Stimulated activated effector memory CD8-positive, alpha-beta T cell treated with anti-CD3 and anti-CD28 coated beads, Interleukin-12 subunit alpha, Interleukin-12 subunit beta, amount 100 ng/mL, for 72 hours (primary cell): ENCODE measurements around the gene BMPR1B.
A peak's percentile ranks its signal among the peaks of the same experiment; 100 is the strongest.

ENCODE experiments used
- ATAC-seq: fragments of 150-1000 bp; cut with Tn5 transposase; 2 replicates; pipeline ENCODE4 v1.10.0; 2021
- DNase-seq, 2 donors: peaks; one replicate each; pipeline ENCODE4 v3.0.0; 2021 to 2022; ENCODE audit warnings: low spot score in 2 of 2
- H3K27ac Mint-ChIP-seq: one replicate; pipeline ENCODE4 v1.8.0; 2022; ENCODE audit warnings: mild to moderate bottlenecking, mixed read lengths
- H3K36me3 Mint-ChIP-seq: one replicate; pipeline ENCODE4 v1.8.0; 2022; ENCODE audit warnings: mild to moderate bottlenecking, mixed read lengths
- H3K4me1 Mint-ChIP-seq: one replicate; pipeline ENCODE4 v1.8.0; 2022; ENCODE audit warnings: mixed read lengths
- H3K4me3 Mint-ChIP-seq: one replicate; pipeline ENCODE4 v1.8.0; 2022; ENCODE audit warnings: mild to moderate bottlenecking, mixed read lengths
- H3K9me3 Mint-ChIP-seq: one replicate; pipeline ENCODE4 v1.8.0; 2022; ENCODE audit warnings: mixed read lengths

BMPR1B gene

DNA sequence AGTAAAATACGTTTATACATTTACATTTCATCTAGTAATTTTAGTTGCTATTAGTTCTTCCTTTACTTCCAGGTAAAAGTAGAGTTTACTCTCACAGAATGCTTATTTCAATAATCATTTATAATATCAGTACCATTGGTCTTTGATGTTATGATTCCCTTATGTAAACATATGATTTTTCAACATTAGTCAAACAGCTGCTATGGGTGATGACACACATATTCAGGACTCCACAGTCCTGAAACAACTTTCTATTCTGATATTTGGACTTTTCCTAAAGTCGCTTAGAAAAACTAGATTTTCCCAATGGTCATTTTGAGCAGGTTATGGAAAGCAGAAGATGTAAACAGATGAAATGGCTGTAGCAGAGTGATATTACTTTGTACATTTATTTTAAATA is 421.2 kb downstream of the BMPR1B start:
- Mint-ChIP-seq H3K4me3 (no peak overlapping the region), H3K9me3 (no peaks in the 10 kb centered on the region), H3K27ac (no peak overlapping the region), H3K4me1 (no peaks in the 10 kb centered on the region), H3K36me3 (no peaks in the 10 kb centered on the region)
- DNase-seq (no peak), ATAC-seq (no peak)

DNA sequence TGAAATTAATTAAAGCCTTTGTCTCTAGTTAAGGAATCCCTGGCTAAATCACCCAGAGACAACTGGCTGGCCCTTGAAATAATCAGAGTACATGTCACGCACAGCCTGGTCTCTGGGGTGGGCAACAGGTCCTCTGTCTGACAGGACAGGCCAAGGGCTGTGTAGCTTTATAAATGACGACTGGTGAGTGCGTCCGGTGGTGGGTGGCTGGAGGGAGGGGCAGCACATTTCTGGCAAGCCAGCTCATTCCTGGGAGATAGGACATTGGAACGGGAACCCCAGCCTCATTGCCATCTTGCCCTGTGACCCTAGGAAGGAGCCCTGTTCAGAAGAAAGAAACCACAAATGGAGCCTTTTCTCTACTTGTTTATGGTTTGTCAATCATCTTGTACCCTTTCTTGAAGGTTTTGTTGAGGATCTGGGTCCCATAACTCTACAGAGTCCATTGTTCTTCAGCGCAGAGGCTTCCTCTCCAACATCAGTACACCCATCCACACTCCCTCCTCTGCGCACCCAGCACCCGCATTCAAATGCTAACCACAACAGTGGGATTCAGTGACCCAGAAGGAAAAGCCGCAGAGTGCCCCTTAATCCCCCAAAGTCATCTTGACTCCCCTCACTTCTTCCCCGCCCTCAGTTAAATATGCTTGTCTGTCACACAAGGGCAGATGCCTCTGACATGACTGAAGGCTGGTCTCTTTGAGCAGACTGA is 422.9 kb downstream of the BMPR1B start:
- no peak for ATAC-seq
- H3K27ac Mint-ChIP-seq = no peak overlapping the region
- no peak overlapping the region for H3K4me3 Mint-ChIP-seq
- H3K36me3 Mint-ChIP-seq = no peaks in the 10 kb centered on the region
- DNase-seq = no peak
- H3K4me1 Mint-ChIP-seq = no peaks in the 10 kb centered on the region
- H3K9me3 Mint-ChIP-seq = no peaks in the 10 kb centered on the region

DNA sequence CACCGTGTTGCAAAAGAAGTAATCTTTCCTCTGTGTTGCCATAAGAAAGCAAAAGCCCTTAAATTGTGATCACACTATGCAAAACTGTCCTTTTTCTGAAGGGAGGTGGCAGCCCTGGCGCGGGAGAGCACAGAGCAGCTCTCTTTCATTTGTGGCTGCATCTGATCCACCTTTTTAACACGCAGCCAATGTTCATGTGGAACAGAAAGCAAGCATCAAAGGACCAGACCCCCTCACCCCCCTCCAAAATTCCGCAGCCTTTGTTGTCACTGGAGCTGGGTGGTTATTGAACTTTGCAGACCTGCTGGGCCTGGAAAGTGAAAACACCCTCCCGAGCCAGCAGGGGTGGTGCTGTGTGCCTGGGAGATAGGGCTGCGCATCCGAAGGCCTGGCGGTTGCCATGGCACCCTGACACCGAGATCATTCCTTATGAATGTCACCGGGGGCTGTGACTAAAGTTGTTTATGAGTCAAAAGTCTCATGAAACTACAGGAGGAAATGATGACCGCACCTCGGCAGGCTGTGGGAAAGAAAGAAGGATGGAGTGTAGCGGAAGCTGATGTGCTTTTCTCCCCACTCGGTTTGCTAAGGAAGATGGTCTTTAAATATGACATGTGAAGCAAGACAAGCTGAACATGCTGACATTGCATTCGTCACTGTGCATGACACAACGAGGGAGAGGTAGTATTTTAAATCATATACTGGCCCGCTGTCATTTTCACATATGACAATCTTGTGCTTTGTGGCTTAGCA is 423.7 kb downstream of the BMPR1B start:
- Mint-ChIP-seq H3K9me3 (no peaks in the 10 kb centered on the region), H3K27ac (no peak overlapping the region), H3K4me1 (no peaks in the 10 kb centered on the region), H3K36me3 (no peaks in the 10 kb centered on the region), H3K4me3 (no peak overlapping the region)
- peak; percentile 75 for ATAC-seq
- DNase-seq = peak in 1 of 2 donors; percentile 41

DNA sequence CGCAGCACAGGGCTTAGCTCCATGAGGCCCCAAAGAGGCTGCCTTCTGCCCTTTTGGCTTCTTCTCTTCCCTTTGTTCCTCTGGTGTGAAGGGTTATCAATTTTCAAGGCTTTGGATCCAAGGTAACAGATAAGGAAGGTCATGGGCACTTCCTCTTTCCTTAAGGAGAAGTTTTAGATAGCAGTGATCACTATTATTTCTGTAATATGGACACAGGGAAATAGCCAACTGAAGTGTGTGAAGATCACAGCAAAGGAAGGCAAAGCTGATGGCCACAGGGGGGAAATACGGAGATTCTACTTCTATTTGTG is 424.2 kb downstream of the BMPR1B start:
- H3K9me3 Mint-ChIP-seq = no peaks in the 10 kb centered on the region
- no peak overlapping the region for H3K4me3 Mint-ChIP-seq
- no peaks in the 10 kb centered on the region for H3K4me1 Mint-ChIP-seq
- no peak overlapping the region for H3K27ac Mint-ChIP-seq
- no peak for DNase-seq
- no peak for ATAC-seq
- no peaks in the 10 kb centered on the region for H3K36me3 Mint-ChIP-seq

DNA sequence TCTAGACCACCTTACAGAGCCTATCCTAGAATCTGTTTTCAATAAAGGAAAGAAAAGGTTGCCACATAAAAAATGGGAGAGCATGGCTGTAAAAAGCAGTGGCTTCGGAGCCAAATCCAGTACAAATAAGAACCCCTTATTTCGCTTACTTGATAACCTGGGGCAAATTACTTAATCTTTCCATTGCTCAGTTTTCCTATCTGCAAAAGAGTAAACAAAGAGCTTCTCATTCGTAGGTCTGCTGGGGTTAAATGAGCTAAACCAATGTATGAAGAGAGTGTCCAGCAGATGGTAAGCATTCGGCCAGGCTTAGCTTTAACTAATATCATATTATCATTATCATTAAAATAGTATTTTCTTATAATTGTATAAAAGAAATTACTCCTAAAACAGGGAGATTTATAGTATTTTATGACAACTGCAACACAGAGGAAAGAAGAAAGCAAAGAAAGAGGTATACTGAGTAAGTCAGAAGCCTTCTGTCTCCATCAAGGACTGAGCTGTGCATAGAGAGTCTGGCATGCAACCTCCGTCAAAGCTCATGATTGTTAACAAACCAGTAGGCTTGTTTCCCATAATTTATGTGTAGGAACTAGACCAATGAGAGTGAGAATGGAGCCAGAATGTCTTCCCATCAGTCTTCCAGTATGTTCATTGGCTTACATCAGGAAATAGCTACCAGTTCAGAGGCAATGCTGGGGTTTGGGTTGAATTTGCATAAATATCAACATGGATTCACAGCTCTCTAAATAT is 426.1 kb downstream of the BMPR1B start:
- H3K36me3 Mint-ChIP-seq = no peaks in the 10 kb centered on the region
- H3K27ac Mint-ChIP-seq = no peak overlapping the region
- no peaks in the 10 kb centered on the region for H3K4me1 Mint-ChIP-seq
- no peak for ATAC-seq
- no peak for DNase-seq
- H3K9me3 Mint-ChIP-seq = no peaks in the 10 kb centered on the region
- no peak overlapping the region for H3K4me3 Mint-ChIP-seq

DNA sequence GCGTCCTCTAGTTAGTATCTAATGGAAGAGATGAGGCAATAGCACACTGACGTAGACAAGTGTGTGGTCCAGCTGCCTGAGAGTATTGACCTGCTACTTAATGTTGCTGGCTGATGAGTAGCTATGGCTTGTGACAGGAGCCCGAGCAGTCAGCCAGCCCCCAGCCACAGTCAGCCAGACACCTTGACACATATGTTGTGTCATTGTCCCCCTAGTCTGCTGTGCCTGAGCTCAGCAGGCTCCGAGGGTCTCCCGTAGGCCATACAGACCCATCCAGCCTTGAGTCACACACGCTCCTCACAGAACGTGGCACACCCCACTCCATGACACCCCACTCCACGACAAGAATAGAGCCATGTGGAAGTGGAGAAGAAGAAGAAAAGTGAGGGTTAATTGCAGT is 428.9 kb downstream of the BMPR1B start:
- Mint-ChIP-seq H3K27ac (no peak overlapping the region), H3K9me3 (no peaks in the 10 kb centered on the region), H3K36me3 (no peaks in the 10 kb centered on the region), H3K4me3 (no peak overlapping the region), H3K4me1 (no peaks in the 10 kb centered on the region)
- peak; percentile 46 for ATAC-seq
- DNase-seq = no peak

DNA sequence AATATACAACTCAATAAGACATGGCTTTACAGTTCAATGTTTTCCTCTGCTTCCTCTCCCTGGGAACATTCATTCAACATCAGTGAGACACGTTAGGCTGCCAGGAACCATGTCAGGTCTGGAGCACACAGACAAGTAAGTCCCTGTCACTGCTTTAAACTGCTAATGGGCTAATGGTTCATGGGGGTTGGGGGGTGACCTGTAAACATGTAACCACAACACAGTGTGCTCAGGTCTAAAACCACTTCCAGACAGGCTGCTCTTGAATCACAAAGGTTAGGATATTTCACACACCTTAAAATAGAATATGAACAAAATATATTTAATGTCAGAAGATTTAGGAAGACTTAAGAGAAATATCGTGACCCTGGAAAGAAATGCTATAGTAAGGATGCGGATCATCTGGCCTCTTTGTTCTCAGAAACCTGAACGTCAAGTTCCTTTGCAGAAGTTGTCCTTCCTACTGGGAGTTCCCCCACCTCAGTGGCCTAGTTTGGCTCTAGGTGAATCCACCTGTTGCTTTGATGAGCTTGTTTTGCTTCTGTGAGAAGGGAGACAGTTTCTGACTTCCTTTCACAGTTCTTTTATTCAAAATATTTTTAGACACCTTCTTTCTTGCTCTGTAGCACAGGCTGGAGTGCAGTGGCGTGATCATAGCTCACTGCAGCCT is 431.1 kb downstream of the BMPR1B start:
- H3K27ac Mint-ChIP-seq = no peak overlapping the region
- no peaks in the 10 kb centered on the region for H3K36me3 Mint-ChIP-seq
- ATAC-seq (no peak), DNase-seq (no peak)
- H3K4me1 Mint-ChIP-seq = no peaks in the 10 kb centered on the region
- H3K4me3 Mint-ChIP-seq = no peak overlapping the region
- H3K9me3 Mint-ChIP-seq = peaks cover 6% of the 10 kb centered on the region

DNA sequence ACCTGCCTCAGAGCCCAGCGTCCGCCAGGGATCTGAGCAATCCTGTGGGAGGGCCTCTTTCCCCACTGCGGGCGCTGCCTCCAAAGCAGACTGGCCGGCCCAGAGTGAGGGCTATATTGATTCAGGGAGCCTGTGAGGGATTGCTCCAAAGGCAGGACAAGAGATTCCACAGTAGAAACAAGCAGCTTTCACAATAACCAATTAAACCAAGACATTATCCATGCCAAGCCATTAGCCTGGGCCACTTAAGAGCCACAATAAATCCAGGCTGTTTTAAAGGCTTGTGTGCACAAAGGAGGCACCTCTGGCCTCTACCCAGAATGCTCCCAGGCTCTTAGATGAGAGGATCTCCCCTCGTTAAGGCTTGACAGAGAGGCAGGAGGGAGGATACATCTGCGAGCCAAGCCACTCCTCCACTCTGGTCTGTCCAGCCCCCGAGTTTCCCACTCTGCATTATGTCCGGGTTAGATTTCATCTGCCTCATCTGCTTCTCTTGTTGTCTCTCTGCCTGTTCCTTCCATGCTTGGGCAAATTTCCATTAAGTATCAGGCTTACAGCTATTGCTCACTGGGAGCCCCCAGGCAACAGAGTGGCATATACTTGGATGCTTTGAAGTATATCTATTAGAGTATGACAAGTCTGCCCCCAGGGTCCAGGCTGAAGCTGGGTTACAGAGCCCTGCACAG is 433.1 kb downstream of the BMPR1B start:
- DNase-seq (no peak), ATAC-seq (peak; percentile 22)
- H3K36me3 Mint-ChIP-seq = no peaks in the 10 kb centered on the region
- no peak overlapping the region for H3K27ac Mint-ChIP-seq
- H3K9me3 Mint-ChIP-seq = peaks cover 8% of the 10 kb centered on the region
- H3K4me3 Mint-ChIP-seq = no peak overlapping the region
- H3K4me1 Mint-ChIP-seq = no peaks in the 10 kb centered on the region

DNA sequence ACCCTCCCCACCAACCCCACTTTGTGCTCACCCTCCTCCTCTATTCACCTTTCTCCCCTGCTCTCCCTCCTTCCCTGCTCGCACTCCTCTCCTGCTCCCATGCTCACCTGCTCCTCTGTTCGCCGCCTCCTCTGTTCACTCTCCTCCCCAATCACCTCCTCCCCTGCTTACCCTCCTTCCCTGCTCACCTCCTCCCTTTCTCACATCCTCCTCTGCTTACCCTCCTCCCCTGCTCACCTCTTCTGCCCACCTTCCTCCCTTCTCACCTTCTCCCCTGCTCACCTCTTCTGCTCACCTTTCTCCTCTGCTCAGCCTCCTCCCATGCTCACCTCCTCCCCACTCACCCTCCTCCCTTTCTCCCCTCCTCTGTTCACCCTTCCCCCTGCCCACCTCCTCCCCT is 433.8 kb downstream of the BMPR1B start:
- Mint-ChIP-seq H3K4me3 (no peak overlapping the region), H3K4me1 (no peaks in the 10 kb centered on the region), H3K36me3 (no peaks in the 10 kb centered on the region), H3K27ac (no peak overlapping the region), H3K9me3 (peaks cover 8% of the 10 kb centered on the region)
- ATAC-seq = peak; percentile 9
- no peak for DNase-seq

DNA sequence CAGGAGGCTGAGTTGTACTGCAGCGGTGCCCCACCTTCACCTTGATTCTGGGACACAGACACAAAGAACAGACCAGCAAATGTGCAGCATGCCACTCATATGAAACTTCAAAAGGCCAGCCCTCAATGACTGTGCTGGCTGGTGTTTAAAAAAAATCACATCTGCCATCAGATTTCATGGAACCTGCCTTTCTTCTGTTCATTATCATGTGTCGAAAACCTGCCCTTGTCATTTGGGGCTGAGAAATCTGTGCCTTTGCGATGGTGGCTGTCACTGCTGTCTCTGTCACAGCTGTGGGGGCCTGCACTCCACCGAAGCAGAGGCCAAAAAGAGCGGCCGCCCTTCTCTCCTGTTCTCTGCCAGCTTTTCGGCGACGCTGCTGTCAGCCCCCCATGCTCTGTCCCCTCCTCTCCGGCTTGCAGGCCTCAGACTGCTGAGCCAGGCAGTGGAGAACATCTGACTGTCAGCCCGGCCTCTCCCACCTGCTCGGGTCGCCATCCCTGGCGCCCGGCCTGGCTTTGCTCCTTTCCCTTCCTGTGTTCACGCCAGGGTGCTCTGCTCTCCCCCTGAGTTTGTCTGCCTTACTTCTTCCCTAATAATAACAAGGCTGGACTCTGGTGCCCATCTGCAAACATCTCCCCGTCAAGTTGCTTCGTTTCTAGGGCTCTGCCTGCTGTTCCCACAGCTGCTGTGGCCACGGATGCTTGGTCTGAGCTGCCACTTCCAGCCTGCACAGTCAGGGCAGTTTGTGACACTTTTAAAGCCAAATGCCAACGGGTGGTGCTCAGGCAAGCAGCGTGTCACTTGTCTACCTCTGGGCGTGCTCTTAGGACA is 435.9 kb downstream of the BMPR1B start:
- no peaks in the 10 kb centered on the region for H3K36me3 Mint-ChIP-seq
- ATAC-seq (no peak), DNase-seq (no peak)
- no peak overlapping the region for H3K4me3 Mint-ChIP-seq
- H3K27ac Mint-ChIP-seq = no peak overlapping the region
- no peaks in the 10 kb centered on the region for H3K4me1 Mint-ChIP-seq
- H3K9me3 Mint-ChIP-seq = peaks cover 13% of the 10 kb centered on the region

DNA sequence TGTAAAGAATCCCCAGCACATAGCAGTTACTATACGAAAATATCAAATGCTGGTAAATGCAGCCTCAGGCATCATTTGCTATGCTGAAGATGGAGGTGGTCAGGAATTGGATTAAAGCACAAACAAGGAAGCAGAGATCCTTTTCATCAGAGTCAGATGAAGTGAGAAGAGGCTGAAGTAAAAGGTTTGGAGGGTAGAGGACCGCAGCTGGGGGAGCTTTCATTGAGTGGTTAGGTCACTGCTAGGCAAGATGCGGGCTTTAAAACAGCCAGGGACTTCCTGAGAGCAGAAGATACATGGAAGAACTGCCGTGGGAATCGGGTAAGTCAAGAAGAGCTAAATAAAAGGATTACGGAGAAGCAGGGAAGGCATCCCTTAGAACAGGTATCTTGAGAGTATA is 439.6 kb downstream of the BMPR1B start:
- no peak for DNase-seq
- Mint-ChIP-seq H3K4me3 (no peak overlapping the region), H3K27ac (no peak overlapping the region)

DNA sequence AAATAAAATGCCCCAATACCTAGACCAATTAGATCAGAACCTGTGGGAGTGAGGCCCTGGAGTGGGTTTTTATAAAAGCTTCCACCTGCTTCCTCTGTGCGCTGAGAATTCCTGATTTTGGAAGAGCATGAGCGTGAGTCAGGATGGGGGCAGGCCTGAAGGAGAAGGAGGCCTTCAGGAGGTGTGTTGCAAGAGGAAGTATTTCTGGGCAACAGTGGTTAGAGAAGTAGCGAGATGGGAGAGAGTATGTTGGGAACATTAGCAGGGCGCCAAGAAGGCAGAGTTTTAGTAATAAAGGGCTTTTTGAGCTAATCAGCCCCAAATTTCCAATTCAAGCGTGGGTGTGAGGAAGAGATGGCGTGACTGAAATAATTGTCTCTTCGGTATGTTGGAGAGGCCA is 441.2 kb downstream of the BMPR1B start:
- no peak for DNase-seq
- ATAC-seq = no peak
- H3K4me3 Mint-ChIP-seq = no peak overlapping the region
- H3K9me3 Mint-ChIP-seq = peaks cover 6% of the 10 kb centered on the region
- no peaks in the 10 kb centered on the region for H3K4me1 Mint-ChIP-seq
- H3K27ac Mint-ChIP-seq = no peak overlapping the region
- H3K36me3 Mint-ChIP-seq = no peaks in the 10 kb centered on the region

More for the DNA sequence above, 439.6 kb downstream of the BMPR1B start:
- ATAC-seq = no peak
- H3K36me3 Mint-ChIP-seq = no peaks in the 10 kb centered on the region
- H3K9me3 Mint-ChIP-seq = peaks cover 13% of the 10 kb centered on the region
- no peaks in the 10 kb centered on the region for H3K4me1 Mint-ChIP-seq

DNA sequence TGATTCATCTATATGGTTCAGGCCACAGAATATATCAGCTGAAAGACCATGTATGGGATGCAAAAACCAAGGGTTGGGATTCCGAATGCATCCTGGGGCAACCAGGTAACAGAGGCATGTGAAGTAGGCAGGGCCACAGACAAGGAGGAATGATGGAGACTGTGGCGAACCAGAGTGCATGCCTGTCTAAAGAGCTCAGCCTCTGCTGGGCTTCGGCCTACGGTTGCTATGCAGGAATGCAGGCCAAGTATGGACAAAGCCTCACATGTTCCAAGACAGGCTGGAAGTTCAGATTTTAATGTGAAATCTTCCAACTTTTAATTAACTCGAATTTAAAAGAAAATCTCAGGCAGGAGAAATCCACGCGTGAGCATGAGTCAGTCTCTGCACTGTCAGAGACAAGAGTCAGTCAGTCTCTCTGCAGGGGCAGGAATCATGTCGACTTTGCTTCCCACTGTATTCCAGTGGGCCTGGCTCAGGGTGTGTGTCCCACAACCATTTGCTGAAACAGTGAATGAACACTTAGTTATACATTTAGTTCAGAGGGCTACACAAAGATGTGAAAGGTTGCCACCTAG is 446.6 kb downstream of the BMPR1B start:
- no peak for ATAC-seq
- Mint-ChIP-seq H3K4me1 (no peaks in the 10 kb centered on the region), H3K9me3 (no peaks in the 10 kb centered on the region)

DNA sequence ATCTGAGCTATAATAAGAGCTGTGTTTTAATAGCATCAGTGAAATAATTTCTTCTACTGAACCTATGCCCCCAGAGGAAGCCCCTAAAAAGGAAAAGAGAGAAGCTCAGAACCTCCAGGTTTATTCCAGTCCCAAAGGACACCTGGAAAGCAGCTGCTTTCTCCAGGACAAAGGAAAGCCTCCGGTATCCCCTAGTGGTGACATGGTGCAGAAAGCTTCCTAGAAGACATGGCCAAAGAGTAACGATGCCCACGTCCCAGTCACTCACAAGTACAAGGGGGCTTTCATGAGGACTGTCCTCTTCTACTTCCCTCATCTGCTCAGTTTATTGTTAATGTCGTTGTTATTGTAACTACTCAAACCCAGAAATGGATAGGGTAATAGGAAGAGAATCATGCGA is 447.1 kb downstream of the BMPR1B start:
- DNase-seq (no peak), ATAC-seq (no peak)
- H3K36me3 Mint-ChIP-seq = no peaks in the 10 kb centered on the region
- no peak overlapping the region for H3K27ac Mint-ChIP-seq
- H3K4me1 Mint-ChIP-seq = no peaks in the 10 kb centered on the region
- no peaks in the 10 kb centered on the region for H3K9me3 Mint-ChIP-seq
- no peak overlapping the region for H3K4me3 Mint-ChIP-seq

More for the DNA sequence above, 446.6 kb downstream of the BMPR1B start:
- Mint-ChIP-seq H3K27ac (no peak overlapping the region), H3K4me3 (no peak overlapping the region), H3K36me3 (no peaks in the 10 kb centered on the region)
- no peak for DNase-seq
